SK-N-SH treated with all-trans-retinoic acid at 6 μM for 48 hours (cell line): ENCODE results near the gene LYVE1.

Source experiments
- ATAC-seq: fragments of 200-7000 bp; cut with Tn5 transposase; 3 replicates; pipeline ENCODE4 v1.9.1; 2020; ENCODE audit warnings: mild to moderate bottlenecking, moderate library complexity
- ARNTL ChIP-seq: fragments of 450-650 bp; formaldehyde crosslinking; IDR thresholded peaks from 2 replicates; pipeline ENCODE4 v1.5.0; 2020; ENCODE audit warnings: low read depth, mild to moderate bottlenecking, moderate library complexity, borderline replicate concordance
- BACH2 ChIP-seq: fragments of 250-450 bp; sonication (Bioruptor Pico); IDR thresholded peaks from 2 replicates; pipeline ENCODE4 v1.9.0; 2021; ENCODE audit warnings: mild to moderate bottlenecking, borderline replicate concordance
- CREB5 ChIP-seq: fragments of 250-450 bp; sonication (Bioruptor Pico); IDR thresholded peaks from 2 replicates; pipeline ENCODE4 v1.5.1; 2020; ENCODE audit warnings: low read depth, mild to moderate bottlenecking, moderate library complexity
- CSDC2 ChIP-seq: fragments of 250-450 bp; sonication (Bioruptor Pico); IDR thresholded peaks from 2 replicates; pipeline ENCODE4 v1.5.0; 2020; ENCODE audit warnings: mild to moderate bottlenecking, moderate library complexity
- CSRNP3 ChIP-seq: fragments of 250-450 bp; sonication (Bioruptor Pico); IDR thresholded peaks from 2 replicates; pipeline ENCODE4 v1.5.1; 2021; ENCODE audit warnings: mild to moderate bottlenecking, moderate library complexity
- ESRRG ChIP-seq: fragments of 250-450 bp; sonication (Bioruptor Pico); IDR thresholded peaks from 2 replicates; pipeline ENCODE4 v1.6.1; 2021; ENCODE audit warnings: mild to moderate bottlenecking
- GLIS3 ChIP-seq: fragments of 250-450 bp; sonication (Bioruptor Pico); IDR thresholded peaks from 2 replicates; pipeline ENCODE4 v1.5.0; 2020; ENCODE audit warnings: mild to moderate bottlenecking, moderate library complexity
- ISL1 ChIP-seq: fragments of 250-450 bp; sonication (Bioruptor Pico); IDR thresholded peaks from 2 replicates; pipeline ENCODE4 v2.1.2; 2022; ENCODE audit warnings: mild to moderate bottlenecking, moderate library complexity
- OSR1 ChIP-seq: fragments of 250-450 bp; sonication (Bioruptor Pico); IDR thresholded peaks from 2 replicates; pipeline ENCODE4 v1.8.0; 2022; ENCODE audit warnings: moderate library complexity, mild to moderate bottlenecking, inconsistent platforms
- PATZ1 ChIP-seq: fragments of 250-450 bp; sonication (Bioruptor Pico); IDR thresholded peaks from 2 replicates; pipeline ENCODE4 v1.8.0; 2020; ENCODE audit warnings: mild to moderate bottlenecking, moderate library complexity, borderline replicate concordance
- POU6F1 ChIP-seq: fragments of 250-450 bp; sonication (Bioruptor Pico); IDR thresholded peaks from 2 replicates; pipeline ENCODE4 v1.8.0; 2021; ENCODE audit warnings: low read depth, mild to moderate bottlenecking, moderate library complexity, borderline replicate concordance
- PPARA ChIP-seq: fragments of 250-450 bp; sonication (Bioruptor Pico); IDR thresholded peaks from 2 replicates; pipeline ENCODE4 v1.5.0; 2020; ENCODE audit warnings: mild to moderate bottlenecking, borderline replicate concordance
- RARB ChIP-seq: fragments of 250-450 bp; sonication (Bioruptor Pico); IDR thresholded peaks from 2 replicates; pipeline ENCODE4 v1.8.0; 2021; ENCODE audit warnings: mild to moderate bottlenecking, moderate library complexity
- SNAI2 ChIP-seq: fragments of 250-450 bp; sonication (Bioruptor Pico); IDR thresholded peaks from 2 replicates; pipeline ENCODE4 v1.5.0; 2020; ENCODE audit warnings: mild to moderate bottlenecking, moderate library complexity
- TCF4 ChIP-seq: fragments of 250-450 bp; sonication (Bioruptor Pico); IDR thresholded peaks from 2 replicates; pipeline ENCODE4 v1.8.0; 2021; ENCODE audit warnings: mild to moderate bottlenecking, moderate library complexity, borderline replicate concordance
- TOX ChIP-seq: fragments of 250-450 bp; sonication (Bioruptor Pico); IDR thresholded peaks from 2 replicates; pipeline ENCODE4 v1.8.0; 2021; ENCODE audit warnings: mild to moderate bottlenecking, moderate library complexity, borderline replicate concordance
- ZFP3 ChIP-seq: fragments of 250-450 bp; sonication (Bioruptor Pico); IDR thresholded peaks from 2 replicates; pipeline ENCODE4 v1.5.0; 2020; ENCODE audit warnings: mild to moderate bottlenecking, moderate library complexity
- ZNF565 ChIP-seq: fragments of 450-650 bp; formaldehyde crosslinking; conservative IDR thresholded peaks from 2 replicates; pipeline ENCODE4 v1.5.0; 2020; ENCODE audit warnings: low read depth, mild to moderate bottlenecking, moderate library complexity
- ZNF70 ChIP-seq: fragments of 450-650 bp; formaldehyde crosslinking; IDR thresholded peaks from 2 replicates; pipeline ENCODE4 v1.5.0; 2020; ENCODE audit warnings: mild to moderate bottlenecking, moderate library complexity
- ZNF8 ChIP-seq: fragments of 450-650 bp; formaldehyde crosslinking; IDR thresholded peaks from 2 replicates; pipeline ENCODE4 v1.5.0; 2020; ENCODE audit warnings: mild to moderate bottlenecking, moderate library complexity

Gene LYVE1

GRCh38 chr11:10542776-10543175, 25.7 kb downstream of the LYVE1 start:
- ATAC-seq: no peak
- TF ChIP-seq ZNF8 (CRISPR knock-in tag) (peak; percentile 94), GLIS3 (CRISPR knock-in tag) (no peak), RARB (CRISPR knock-in tag) (no peak)

- TF ChIP-seq PATZ1 (CRISPR knock-in tag) (no peak), ARNTL (CRISPR knock-in tag) (no peak), GLIS3 (CRISPR knock-in tag) (no peak), CREB5 (no peak), ZNF8 (CRISPR knock-in tag) (no peak), OSR1 (no peak), RARB (CRISPR knock-in tag) (no peak), PPARA (CRISPR knock-in tag) (no peak), ISL1 (CRISPR knock-in tag) (no peak), ZFP3 (CRISPR knock-in tag) (no peak), SNAI2 (CRISPR knock-in tag) (no peak), ZNF70 (CRISPR knock-in tag) (no peak), ESRRG (no peak), BACH2 (CRISPR knock-in tag) (no peak), CSDC2 (CRISPR knock-in tag) (no peak), TCF4 (no peak), POU6F1 (CRISPR knock-in tag) (no peak), ZNF565 (CRISPR knock-in tag) (no peak), TOX (CRISPR knock-in tag) (no peak)
- ATAC-seq: peak; percentile 12; the same call in 2 of the 3 replicates
Observed at GRCh38 chr11:10541561-10541930, 26.9 kb downstream of the LYVE1 start.

GRCh38 chr11:10540915-10541560, 27.4 kb downstream of the LYVE1 start, which contains the start of gene RNF141:
Gene RNF141 (minus strand): TSS chr11:10541187. CDS start chr11:10534158, 7,029 bp downstream.
- ATAC-seq: peak; percentile 97
- TF ChIP-seq ZFP3 (CRISPR knock-in tag): 0 out of 2 replicates have a peak, but pooled peaks have one; percentile 43
- peak; percentile 9; the same call in 1 of the 2 replicates for TF ChIP-seq ZNF70 (CRISPR knock-in tag)
- no peak for TF ChIP-seq ARNTL (CRISPR knock-in tag)
- no peak for TF ChIP-seq CREB5
- TF ChIP-seq PATZ1 (CRISPR knock-in tag): no peak
- no peak for TF ChIP-seq RARB (CRISPR knock-in tag)
- no peak for TF ChIP-seq OSR1
- TF ChIP-seq ZNF8 (CRISPR knock-in tag): no peak
- no peak for TF ChIP-seq PPARA (CRISPR knock-in tag)
- no peak for TF ChIP-seq TCF4
- TF ChIP-seq CSRNP3 (CRISPR knock-in tag): no peak
- 0 out of 2 replicates have a peak, but pooled peaks have one; percentile 36 for TF ChIP-seq CSDC2 (CRISPR knock-in tag)
- TF ChIP-seq ZNF565 (CRISPR knock-in tag): 0 out of 2 replicates have a peak, but pooled peaks have one; percentile 26
- TF ChIP-seq, all 23 proteins: peak for 4
